ENCODE measurements around the gene ARMH3.

The ARMH3 gene

GRCh38 chr10:101816376-101816775 is 239.6 kb downstream of the ARMH3 start:
- no peaks in the 10 kb centered on the region for H3K9me3 ChIP-seq (ENCODE audit: control insufficient read depth, low read length)
- H3K4me1 ChIP-seq (ENCODE audit: control insufficient read depth, insufficient read depth, low read length, poor library complexity, severe bottlenecking), result peaks cover 21% of the 10 kb centered on the region
- no peak overlapping the region for H3K27ac ChIP-seq (ENCODE audit: low read depth, low read length, severe bottlenecking)
- H3K36me3 ChIP-seq (ENCODE audit: control insufficient read depth, insufficient read depth, low read length), result peaks cover 20% of the 10 kb centered on the region
- peak overlapping the region; percentile 96 for H3K4me3 ChIP-seq (ENCODE audit: extremely low read depth, insufficient read depth, low read length, poor library complexity, severe bottlenecking)
- WGBS, 2 experiments (ENCODE audit: insufficient coverage in 2 of 2), result 0% methylated on average over 2 of the region's 5 CpGs

DNA sequence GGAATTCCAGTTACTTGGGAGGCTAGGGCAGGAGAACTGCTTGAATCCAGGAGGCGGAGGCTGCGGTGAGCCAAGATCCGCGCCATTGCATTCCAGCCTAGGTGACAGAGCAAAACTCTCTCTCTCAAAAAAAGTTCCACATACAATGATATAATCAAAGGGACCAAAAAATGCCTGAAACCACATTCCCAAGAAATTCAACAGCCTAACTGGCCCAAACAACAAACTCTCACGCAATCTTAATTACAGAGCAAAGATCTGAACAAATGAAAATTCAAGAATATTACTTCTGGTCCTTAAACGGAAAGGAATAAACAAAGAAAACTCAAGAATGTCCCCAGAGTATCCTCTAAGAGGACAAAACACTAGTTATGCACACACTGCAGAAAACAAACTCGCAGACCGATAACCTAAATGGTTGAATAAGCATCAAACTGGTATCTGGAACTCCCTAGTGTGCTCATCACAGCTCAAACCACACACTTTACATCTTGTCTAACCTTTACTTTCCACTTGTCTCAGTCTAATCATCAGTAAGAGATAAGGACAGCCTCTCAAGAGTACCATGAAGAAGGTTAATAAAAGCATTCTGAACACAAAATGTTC is 241.4 kb downstream of the ARMH3 start:
- 91 to 92% methylated on average over 8 of the region's 8 CpGs for WGBS, 2 experiments (ENCODE audit: insufficient coverage in 2 of 2)
- Histone ChIP-seq H3K4me3 (ENCODE audit: extremely low read depth, insufficient read depth, low read length, poor library complexity, severe bottlenecking) (peak overlapping the region; percentile 96), H3K36me3 (ENCODE audit: control insufficient read depth, insufficient read depth, low read length) (peaks cover 38% of the 10 kb centered on the region), H3K4me1 (ENCODE audit: control insufficient read depth, insufficient read depth, low read length, poor library complexity, severe bottlenecking) (peaks cover 21% of the 10 kb centered on the region), H3K9me3 (ENCODE audit: control insufficient read depth, low read length) (no peaks in the 10 kb centered on the region), H3K27ac (ENCODE audit: low read depth, low read length, severe bottlenecking) (no peak overlapping the region)

- H3K36me3 ChIP-seq (ENCODE audit: control insufficient read depth, insufficient read depth, low read length), result peaks cover 57% of the 10 kb centered on the region
- H3K27ac ChIP-seq (ENCODE audit: low read depth, low read length, severe bottlenecking), result no peak overlapping the region
- WGBS, 2 experiments (ENCODE audit: insufficient coverage in 2 of 2), result 100% methylated on average over 1 of the region's 4 CpGs
- no peak overlapping the region for H3K4me3 ChIP-seq (ENCODE audit: extremely low read depth, insufficient read depth, low read length, poor library complexity, severe bottlenecking)
- no peaks in the 10 kb centered on the region for H3K9me3 ChIP-seq (ENCODE audit: control insufficient read depth, low read length)
- peaks cover 16% of the 10 kb centered on the region for H3K4me1 ChIP-seq (ENCODE audit: control insufficient read depth, insufficient read depth, low read length, poor library complexity, severe bottlenecking)
These were observed 243.4 kb downstream of the ARMH3 start for GRCh38 chr10:101812606-101813005.

DNA sequence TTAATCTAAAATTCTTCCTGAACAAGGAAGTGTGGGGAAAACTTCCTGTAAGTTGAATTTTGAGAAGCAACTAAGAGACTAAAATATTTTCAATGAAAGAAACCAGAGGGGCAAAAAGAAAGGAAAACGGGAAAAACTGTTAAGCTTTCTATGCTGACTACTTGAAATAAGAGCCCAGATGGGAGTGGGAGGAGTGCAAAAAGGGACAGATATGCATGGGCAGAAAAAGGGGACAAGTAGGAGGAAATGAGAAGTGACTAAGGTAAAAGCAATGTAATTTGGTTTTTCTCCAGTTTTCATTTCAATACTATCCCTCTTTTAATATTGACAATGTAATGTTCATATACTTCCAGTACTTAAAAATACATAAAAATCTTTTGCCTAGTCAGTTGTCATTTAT is 248.8 kb downstream of the ARMH3 start:
- Histone ChIP-seq H3K4me3 (ENCODE audit: extremely low read depth, insufficient read depth, low read length, poor library complexity, severe bottlenecking) (no peak overlapping the region), H3K27ac (ENCODE audit: low read depth, low read length, severe bottlenecking) (no peak overlapping the region), H3K4me1 (ENCODE audit: control insufficient read depth, insufficient read depth, low read length, poor library complexity, severe bottlenecking) (peaks cover 5% of the 10 kb centered on the region), H3K9me3 (ENCODE audit: control insufficient read depth, low read length) (no peaks in the 10 kb centered on the region), H3K36me3 (ENCODE audit: control insufficient read depth, insufficient read depth, low read length) (peaks cover 97% of the 10 kb centered on the region)
- 83 to 100% methylated on average over 1 of the region's 1 CpG for WGBS, 2 experiments (ENCODE audit: insufficient coverage in 2 of 2)

DNA sequence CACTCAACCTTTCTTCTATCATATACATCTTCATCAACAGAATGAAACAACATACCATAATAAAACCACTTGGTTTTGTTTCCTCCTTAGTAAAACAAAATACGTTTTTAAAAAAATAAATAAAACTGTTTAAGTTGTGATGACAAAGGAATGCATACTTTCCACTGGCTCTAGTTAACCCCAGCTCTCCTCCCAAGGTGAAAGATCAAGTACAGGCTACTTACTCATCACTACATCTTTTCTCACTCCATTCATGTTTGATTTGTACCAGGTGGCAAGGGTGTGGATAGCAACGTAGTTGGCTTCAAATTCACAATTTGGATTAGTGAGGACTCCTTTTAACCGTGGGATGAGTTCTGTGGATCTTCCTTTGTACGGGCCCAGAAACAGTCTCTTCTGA is 252.5 kb downstream of the ARMH3 start:
- H3K9me3 ChIP-seq (ENCODE audit: control insufficient read depth, low read length), result no peaks in the 10 kb centered on the region
- H3K4me1 ChIP-seq (ENCODE audit: control insufficient read depth, insufficient read depth, low read length, poor library complexity, severe bottlenecking), result no peaks in the 10 kb centered on the region
- H3K36me3 ChIP-seq (ENCODE audit: control insufficient read depth, insufficient read depth, low read length), result peaks cover 97% of the 10 kb centered on the region
- no peak overlapping the region for H3K4me3 ChIP-seq (ENCODE audit: extremely low read depth, insufficient read depth, low read length, poor library complexity, severe bottlenecking)
- H3K27ac ChIP-seq (ENCODE audit: low read depth, low read length, severe bottlenecking), result no peak overlapping the region
- 94% methylated on average over 2 to 3 of the region's 4 CpGs for WGBS, 2 experiments (ENCODE audit: insufficient coverage in 2 of 2)

- 85 to 92% methylated on average over 2 of the region's 4 CpGs for WGBS, 2 experiments (ENCODE audit: insufficient coverage in 2 of 2)
- Histone ChIP-seq H3K9me3 (ENCODE audit: control insufficient read depth, low read length) (no peaks in the 10 kb centered on the region), H3K36me3 (ENCODE audit: control insufficient read depth, insufficient read depth, low read length) (peaks cover 97% of the 10 kb centered on the region), H3K27ac (ENCODE audit: low read depth, low read length, severe bottlenecking) (no peak overlapping the region), H3K4me1 (ENCODE audit: control insufficient read depth, insufficient read depth, low read length, poor library complexity, severe bottlenecking) (no peaks in the 10 kb centered on the region), H3K4me3 (ENCODE audit: extremely low read depth, insufficient read depth, low read length, poor library complexity, severe bottlenecking) (no peak overlapping the region)
These were observed 258.4 kb downstream of the ARMH3 start for GRCh38 chr10:101797403-101798059.

All from mesodermal cell (in vitro differentiated cells).